OCI-LY3 (cell line): Measurements from ENCODE around the gene SERPINA1.

Experiments used
- CTCF ChIP-seq: fragments of 200-600, 300-600 bp; sonication (generic); IDR thresholded peaks from 2 replicates; pipeline ENCODE4 v1.5.1; 2014; ENCODE audit warnings: antibody characterized with exemption, low read length, low read depth
- EZH2phosphoT487 ChIP-seq: fragments of 200-600 bp; shearing (Covaris generic); IDR thresholded peaks from 2 replicates; pipeline ENCODE4 v1.6.1; 2018; ENCODE audit warnings: antibody characterized with exemption, mixed run types, low read depth

GRCh38 chr14:94332063-94332583 lies 56.3 kb downstream of the SERPINA1 start:
- TF ChIP-seq CTCF (no peak), EZH2phosphoT487 (no peak)
